OCI-LY7 (cell line): Measurements from ENCODE around the gene GAS7.

Source experiments
- EZH2phosphoT487 ChIP-seq: fragments of 200-600 bp; sonication (generic); IDR thresholded peaks from 2 replicates; pipeline ENCODE4 v1.6.1; 2018; ENCODE audit warnings: low read depth, borderline replicate concordance, mild to moderate bottlenecking, mixed run types, antibody characterized with exemption, low read length, moderate library complexity, mixed read lengths
- TF ChIP-seq, protein P1 (sequence below): fragments of 200-600 bp; sonication (generic); conservative IDR thresholded peaks from 2 replicates; pipeline ENCODE4 v1.5.1; 2014; ENCODE audit warnings: mild to moderate bottlenecking, antibody characterized with exemption, low read length, moderate library complexity, mixed read lengths

DNA sequence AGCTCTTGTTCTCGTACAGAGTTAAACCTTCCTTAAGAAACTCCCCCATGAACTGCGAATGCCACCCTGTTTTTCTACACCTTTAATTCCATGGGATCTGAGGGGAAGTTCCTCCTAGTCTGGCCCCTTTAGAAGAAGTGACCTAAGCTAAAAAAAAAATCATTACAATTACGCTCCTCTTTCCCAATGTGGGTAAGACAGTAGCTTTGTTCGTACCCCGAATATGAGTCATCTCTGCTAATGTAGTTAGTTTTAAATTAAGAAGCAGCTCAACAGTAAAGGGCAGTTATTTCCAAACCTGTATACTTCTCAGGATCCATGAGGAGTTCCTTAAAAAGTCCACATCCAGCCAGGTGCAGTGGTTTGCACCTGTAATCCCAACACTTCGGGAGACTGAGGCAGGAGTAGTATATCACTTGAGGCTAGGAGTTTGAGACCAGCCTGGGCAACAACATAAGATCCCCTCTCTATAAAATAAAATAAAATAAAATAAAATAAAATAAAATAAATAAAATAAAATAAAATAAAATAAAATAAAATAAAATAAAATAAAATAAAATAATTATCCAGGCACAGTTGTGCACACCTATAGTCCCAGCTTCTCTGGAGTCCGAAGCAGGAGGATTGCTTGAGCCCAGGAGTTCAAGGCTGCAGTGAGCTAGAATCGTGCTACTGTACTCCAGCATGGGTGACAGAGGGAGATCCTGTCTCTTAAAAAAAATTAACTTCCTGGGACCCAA, 319.4 kb downstream of the GAS7 start:
- TF ChIP-seq, protein P1, sequence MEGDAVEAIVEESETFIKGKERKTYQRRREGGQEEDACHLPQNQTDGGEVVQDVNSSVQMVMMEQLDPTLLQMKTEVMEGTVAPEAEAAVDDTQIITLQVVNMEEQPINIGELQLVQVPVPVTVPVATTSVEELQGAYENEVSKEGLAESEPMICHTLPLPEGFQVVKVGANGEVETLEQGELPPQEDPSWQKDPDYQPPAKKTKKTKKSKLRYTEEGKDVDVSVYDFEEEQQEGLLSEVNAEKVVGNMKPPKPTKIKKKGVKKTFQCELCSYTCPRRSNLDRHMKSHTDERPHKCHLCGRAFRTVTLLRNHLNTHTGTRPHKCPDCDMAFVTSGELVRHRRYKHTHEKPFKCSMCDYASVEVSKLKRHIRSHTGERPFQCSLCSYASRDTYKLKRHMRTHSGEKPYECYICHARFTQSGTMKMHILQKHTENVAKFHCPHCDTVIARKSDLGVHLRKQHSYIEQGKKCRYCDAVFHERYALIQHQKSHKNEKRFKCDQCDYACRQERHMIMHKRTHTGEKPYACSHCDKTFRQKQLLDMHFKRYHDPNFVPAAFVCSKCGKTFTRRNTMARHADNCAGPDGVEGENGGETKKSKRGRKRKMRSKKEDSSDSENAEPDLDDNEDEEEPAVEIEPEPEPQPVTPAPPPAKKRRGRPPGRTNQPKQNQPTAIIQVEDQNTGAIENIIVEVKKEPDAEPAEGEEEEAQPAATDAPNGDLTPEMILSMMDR: no peak
- no peak for TF ChIP-seq EZH2phosphoT487
